ENCODE measurements around the gene TEAD1. TPM values are rescaled to one million over a fixed set of nuclear protein-coding genes. Genes with fewer than 3 reads are reported as not detected.

TEAD1 gene
- total RNA-seq, 1 donor: 176 TPM

GRCh38 chr11:12889243-12889642 is 215.0 kb downstream of the TEAD1 start:
- no peaks in the 10 kb centered on the region for H3K27me3 ChIP-seq (ENCODE audit: insufficient read depth, low read length)
- H3K4me3 ChIP-seq (ENCODE audit: insufficient read depth, low read length): peak overlapping the region; percentile 26
- peak overlapping the region; percentile 68 for H3K27ac ChIP-seq (ENCODE audit: low read depth, low read length)
- peak overlapping the region; percentile 53 for H3K4me2 ChIP-seq (ENCODE audit: insufficient read depth, low read length)
- H3K9me3 ChIP-seq (ENCODE audit: low read depth, low read length): no peaks in the 10 kb centered on the region
- peaks cover 30% of the 10 kb centered on the region for H3K4me1 ChIP-seq (ENCODE audit: insufficient read depth, low read length)
- no peak for TF ChIP-seq CTCF (IDR thresholded peaks at IDR 0.05; ENCODE audit: extremely low read depth, low read depth, low read length)
- H3K36me3 ChIP-seq (ENCODE audit: insufficient read depth, low read length): peaks cover 46% of the 10 kb centered on the region
- H4K20me1 ChIP-seq (ENCODE audit: insufficient read depth, low read length): peaks cover 3% of the 10 kb centered on the region
- peaks cover 43% of the 10 kb centered on the region for H3K79me2 ChIP-seq (ENCODE audit: insufficient read depth, low read length)
- H2AFZ ChIP-seq (ENCODE audit: low read length): no peak overlapping the region
- peak; percentile 93 for DNase-seq (ENCODE audit: insufficient read length, low spot score, missing footprints)

GRCh38 chr11:12890476-12890875 is 216.3 kb downstream of the TEAD1 start:
- peak overlapping the region; percentile 18 for H3K27ac ChIP-seq (ENCODE audit: low read depth, low read length)
- H3K4me1 ChIP-seq (ENCODE audit: insufficient read depth, low read length): peaks cover 30% of the 10 kb centered on the region
- no peak for DNase-seq (ENCODE audit: insufficient read length, low spot score, missing footprints)
- H3K36me3 ChIP-seq (ENCODE audit: insufficient read depth, low read length): peaks cover 48% of the 10 kb centered on the region
- no peak overlapping the region for H3K4me2 ChIP-seq (ENCODE audit: insufficient read depth, low read length)
- H3K4me3 ChIP-seq (ENCODE audit: insufficient read depth, low read length): no peak overlapping the region
- no peak overlapping the region for H2AFZ ChIP-seq (ENCODE audit: low read length)
- peaks cover 3% of the 10 kb centered on the region for H4K20me1 ChIP-seq (ENCODE audit: insufficient read depth, low read length)
- H3K27me3 ChIP-seq (ENCODE audit: insufficient read depth, low read length): no peaks in the 10 kb centered on the region
- TF ChIP-seq CTCF (IDR thresholded peaks at IDR 0.05; ENCODE audit: extremely low read depth, low read depth, low read length): no peak
- no peaks in the 10 kb centered on the region for H3K9me3 ChIP-seq (ENCODE audit: low read depth, low read length)
- H3K79me2 ChIP-seq (ENCODE audit: insufficient read depth, low read length): peaks cover 40% of the 10 kb centered on the region

GRCh38 chr11:12893787-12894672 is 219.8 kb downstream of the TEAD1 start:
- peak; percentile 80 for DNase-seq (ENCODE audit: insufficient read length, low spot score, missing footprints)
- TF ChIP-seq CTCF (IDR thresholded peaks at IDR 0.05; ENCODE audit: extremely low read depth, low read depth, low read length): peak; percentile 95
- Histone ChIP-seq H2AFZ (ENCODE audit: low read length) (no peak overlapping the region), H3K27ac (ENCODE audit: low read depth, low read length) (peak overlapping the region; percentile 42), H3K4me1 (ENCODE audit: insufficient read depth, low read length) (peaks cover 25% of the 10 kb centered on the region), H3K4me3 (ENCODE audit: insufficient read depth, low read length) (no peak overlapping the region), H3K4me2 (ENCODE audit: insufficient read depth, low read length) (no peak overlapping the region), H3K9me3 (ENCODE audit: low read depth, low read length) (no peaks in the 10 kb centered on the region), H3K79me2 (ENCODE audit: insufficient read depth, low read length) (peaks cover 44% of the 10 kb centered on the region), H4K20me1 (ENCODE audit: insufficient read depth, low read length) (peaks cover 6% of the 10 kb centered on the region), H3K36me3 (ENCODE audit: insufficient read depth, low read length) (peaks cover 48% of the 10 kb centered on the region), H3K27me3 (ENCODE audit: insufficient read depth, low read length) (no peaks in the 10 kb centered on the region)

GRCh38 chr11:12897390-12897789 is 223.2 kb downstream of the TEAD1 start:
- Histone ChIP-seq H3K4me1 (ENCODE audit: insufficient read depth, low read length) (peaks cover 37% of the 10 kb centered on the region), H3K36me3 (ENCODE audit: insufficient read depth, low read length) (peaks cover 56% of the 10 kb centered on the region), H3K9me3 (ENCODE audit: low read depth, low read length) (no peaks in the 10 kb centered on the region), H3K27me3 (ENCODE audit: insufficient read depth, low read length) (no peaks in the 10 kb centered on the region), H4K20me1 (ENCODE audit: insufficient read depth, low read length) (peaks cover 18% of the 10 kb centered on the region), H3K4me2 (ENCODE audit: insufficient read depth, low read length) (no peak overlapping the region), H3K4me3 (ENCODE audit: insufficient read depth, low read length) (no peak overlapping the region), H3K27ac (ENCODE audit: low read depth, low read length) (peak overlapping the region; percentile 17), H3K79me2 (ENCODE audit: insufficient read depth, low read length) (peaks cover 37% of the 10 kb centered on the region), H2AFZ (ENCODE audit: low read length) (no peak overlapping the region)
- no peak for DNase-seq (ENCODE audit: insufficient read length, low spot score, missing footprints)
- TF ChIP-seq CTCF (IDR thresholded peaks at IDR 0.05; ENCODE audit: extremely low read depth, low read depth, low read length): no peak
